Skin epidermis (tissue), 12 donors: ENCODE measurements around the gene SOX2.

Source experiments
- H3K27ac ChIP-seq, 21 experiments: fragments of 200-600 bp; sonication (generic) in 11 of 21; one replicate each; pipeline ENCODE4 v1.5.0; 2020; ENCODE audit warnings: mild to moderate bottlenecking in 3 of 21, inconsistent platforms in 2 of 21, moderate library complexity in 2 of 21
- H3K4me3 ChIP-seq, 7 experiments: fragments of 200-600 bp; sonication (generic) in 2 of 7; one replicate each; pipeline ENCODE4 v1.5.0; 2020; ENCODE audit warnings: inconsistent platforms in 2 of 7, mild to moderate bottlenecking in 2 of 7, moderate library complexity in 1 of 7

The SOX2 gene

GRCh38 chr3:181711325-181712135 is at the start of gene SOX2:
SOX2 (plus strand) TSS chr3:181711925; CDS start chr3:181712361, 436 bp downstream.
- Histone ChIP-seq H3K4me3 (peak within 1 kb of the TSS; percentile 2 to 43 (median 23)), H3K27ac (no peak within 1 kb of the TSS)

GRCh38 chr3:181683563-181683962 is 28.2 kb upstream of the SOX2 start:
- Histone ChIP-seq H3K4me3 (no peak overlapping the region), H3K27ac (no peak overlapping the region)

GRCh38 chr3:181687190-181687589 is 24.5 kb upstream of the SOX2 start:
- no peak overlapping the region for H3K4me3 ChIP-seq
- no peak overlapping the region for H3K27ac ChIP-seq

GRCh38 chr3:181687731-181688130 is 24.0 kb upstream of the SOX2 start:
- H3K4me3 ChIP-seq = no peak overlapping the region
- no peak overlapping the region for H3K27ac ChIP-seq

GRCh38 chr3:181689546-181689945 is 22.2 kb upstream of the SOX2 start:
- Histone ChIP-seq H3K4me3 (no peak overlapping the region), H3K27ac (no peak overlapping the region)

GRCh38 chr3:181690769-181691168 is 21.0 kb upstream of the SOX2 start:
- Histone ChIP-seq H3K4me3 (no peak overlapping the region), H3K27ac (no peak overlapping the region)

GRCh38 chr3:181691901-181692300 is 19.8 kb upstream of the SOX2 start:
- no peak overlapping the region for H3K4me3 ChIP-seq
- H3K27ac ChIP-seq = no peak overlapping the region

- H3K27ac ChIP-seq = no peak overlapping the region
Measured at GRCh38 chr3:181692311-181693145, 19.2 kb upstream of the SOX2 start.

GRCh38 chr3:181693280-181693679 is 18.4 kb upstream of the SOX2 start:
- H3K4me3 ChIP-seq = no peak overlapping the region

More at GRCh38 chr3:181692311-181693145, 19.2 kb upstream of the SOX2 start:
- no peak overlapping the region for H3K4me3 ChIP-seq

GRCh38 chr3:181694805-181695660 is 16.7 kb upstream of the SOX2 start:
- H3K4me3 ChIP-seq = peak overlapping the region; percentile 18 to 50 (median 24)
- H3K27ac ChIP-seq = peak overlapping the region in 5 of 21 experiments; percentile 13 to 40 (median 21)

More at GRCh38 chr3:181693280-181693679, 18.4 kb upstream of the SOX2 start:
- no peak overlapping the region for H3K27ac ChIP-seq

- H3K27ac ChIP-seq = peak overlapping the region in 5 of 21 experiments; percentile 13 to 40 (median 21)
Measured at GRCh38 chr3:181695661-181696491, 15.8 kb upstream of the SOX2 start.

GRCh38 chr3:181696626-181697230 is 15.0 kb upstream of the SOX2 start:
- H3K27ac ChIP-seq = no peak overlapping the region

More at GRCh38 chr3:181695661-181696491, 15.8 kb upstream of the SOX2 start:
- H3K4me3 ChIP-seq = peak overlapping the region; percentile 18 to 50 (median 24)

GRCh38 chr3:181698263-181698954 is 13.3 kb upstream of the SOX2 start:
- Histone ChIP-seq H3K27ac (no peak overlapping the region), H3K4me3 (no peak overlapping the region)

More at GRCh38 chr3:181696626-181697230, 15.0 kb upstream of the SOX2 start:
- no peak overlapping the region for H3K4me3 ChIP-seq

- Histone ChIP-seq H3K4me3 (no peak overlapping the region), H3K27ac (no peak overlapping the region)
Measured at GRCh38 chr3:181699171-181699903, 12.4 kb upstream of the SOX2 start.

- H3K27ac ChIP-seq = no peak overlapping the region
- H3K4me3 ChIP-seq = peak overlapping the region in 1 of 7 experiments; percentile 3
Measured at GRCh38 chr3:181700168-181701087, 11.3 kb upstream of the SOX2 start.

GRCh38 chr3:181701096-181701495 is 10.6 kb upstream of the SOX2 start:
- no peak overlapping the region for H3K27ac ChIP-seq

More at GRCh38 chr3:181701096-181701495, 10.6 kb upstream of the SOX2 start:
- H3K4me3 ChIP-seq = no peak overlapping the region
